CD4-positive, alpha-beta T cell (primary cell): ENCODE measurements around the gene ATRNL1. TPM values are rescaled to one million over a fixed set of nuclear protein-coding genes. Genes with fewer than 3 reads are reported as not detected.

Experiments
- ATAC-seq: fragments of 200-7000 bp; cut with Tn5 transposase; one replicate; pipeline ENCODE4 v1.10.0; 2022; ENCODE audit warnings: mild to moderate bottlenecking; ENCODE audit not compliant: poor library complexity
- CTCF ChIA-PET: fragments of 350-600 bp; sonication (Branson Sonifier 250); formaldehyde crosslinking; loops from one replicate; lab custom pipeline; 2021; ENCODE audit warnings: antibody characterized with exemption, inconsistent platforms; lab: Charles Lee
- POLR2A ChIA-PET: fragments of 350-600 bp; sonication (Branson Sonifier 250); formaldehyde crosslinking; loops from one replicate; lab custom pipeline; 2021; ENCODE audit warnings: antibody characterized with exemption, inconsistent platforms; lab: Charles Lee
- DNase-seq, 14 experiments: peaks; one replicate each; pipeline ENCODE4 v3.0.0-alpha.2; 2013 to 2020; ENCODE audit warnings: mixed read lengths in 2 of 14
- H3K27ac ChIP-seq, 2 donors: one replicate each; pipeline versions ENCODE4 v1.5.1 to v1.7.0; 2013; ENCODE audit warnings: low read length in 2 of 2, low read depth in 1 of 2, mild to moderate bottlenecking in 1 of 2
- H3K27me3 ChIP-seq, 2 experiments: 1 replicate in 1 of 2; 2 replicates in 1 of 2; pipeline versions ENCODE4 v1.6.1 to v1.7.0; 2013; ENCODE audit warnings: low read length in 2 of 2, control low read depth in 1 of 2, mild to moderate bottlenecking in 1 of 2, moderate library complexity in 1 of 2; ENCODE audit not compliant: insufficient read depth in 2 of 2, control insufficient read depth in 1 of 2
- H3K36me3 ChIP-seq: one replicate; pipeline ENCODE4 v1.6.1; 2013; ENCODE audit warnings: low read length, control low read depth; ENCODE audit not compliant: insufficient read depth
- H3K4me1 ChIP-seq: one replicate; pipeline ENCODE4 v1.6.1; 2013; ENCODE audit warnings: low read length, control low read depth; ENCODE audit not compliant: insufficient read depth
- H3K4me3 ChIP-seq: one replicate; pipeline ENCODE4 v1.5.1; 2013; ENCODE audit warnings: mild to moderate bottlenecking, low read length, moderate library complexity
- H3K9me3 ChIP-seq, 2 experiments: 1 replicate in 1 of 2; 2 replicates in 1 of 2; pipeline versions ENCODE4 v1.6.1 to v1.7.0; 2013; ENCODE audit warnings: low read length in 2 of 2, mild to moderate bottlenecking in 2 of 2, control low read depth in 1 of 2, moderate library complexity in 1 of 2; ENCODE audit not compliant: control insufficient read depth in 1 of 2, insufficient read depth in 1 of 2
- H3K27ac Mint-ChIP-seq: one replicate; pipeline ENCODE4 v1.8.0; 2020; ENCODE audit warnings: mixed read lengths
- H3K27me3 Mint-ChIP-seq: one replicate; pipeline ENCODE4 v1.8.0; 2021; ENCODE audit warnings: mixed read lengths
- H3K36me3 Mint-ChIP-seq: one replicate; pipeline ENCODE4 v1.8.0; 2021; ENCODE audit warnings: low read depth, mixed read lengths
- H3K4me1 Mint-ChIP-seq: one replicate; pipeline ENCODE4 v1.8.0; 2021; ENCODE audit warnings: low read depth, mixed read lengths
- H3K4me3 Mint-ChIP-seq: one replicate; pipeline ENCODE4 v1.8.0; 2020; ENCODE audit warnings: mild to moderate bottlenecking, mixed read lengths
- H3K9me3 Mint-ChIP-seq: one replicate; pipeline ENCODE4 v1.8.0; 2020; ENCODE audit warnings: mixed read lengths
- intact Hi-C, 2 experiments: fragments of 100-400 bp; cut with DNase I in 1 of 2; cut with micrococcal nuclease in 1 of 2; formaldehyde crosslinking; loops; one replicate each; pipeline versions ENCODE4 v1.15.1 to v1.9.0; 2023 to 2025; cut with DNase I, micrococcal nuclease
- total RNA-seq, 174 experiments: library from RNA in 2 of 174; stranded (reverse) in 2 of 174; gene quantifications; one replicate each; pipeline ENCODE4 v1.2.3 and lab custom pipeline; 2021 to 2026
- TF ChIP-seq, protein P1 (sequence below): fragments of 200-600 bp; IDR thresholded peaks from one replicate; pipeline ENCODE4 v1.8.0; 2022; ENCODE audit warnings: antibody characterized with exemption, mild to moderate bottlenecking

The ATRNL1 gene
- total RNA-seq, 2 experiments from 2014 or later: not detected

GRCh38 chr10:115814542-115814941, 721.4 kb downstream of the ATRNL1 start:
- no peaks in the 10 kb centered on the region for H3K9me3 Mint-ChIP-seq
- no peak for ATAC-seq
- H3K4me1 Mint-ChIP-seq: no peaks in the 10 kb centered on the region
- CTCF ChIA-PET: no interaction called here
- POLR2A ChIA-PET: no interaction called here
- H3K27me3 Mint-ChIP-seq: no peaks in the 10 kb centered on the region
- Histone ChIP-seq H3K9me3 (peaks cover 0 to 3% of the 10 kb centered on the region in 2 experiments), H3K27me3 (no peaks in the 10 kb centered on the region), H3K4me1 (no peaks in the 10 kb centered on the region), H3K4me3 (no peak overlapping the region), H3K27ac (no peak overlapping the region), H3K36me3 (no peaks in the 10 kb centered on the region)
- no peaks in the 10 kb centered on the region for H3K36me3 Mint-ChIP-seq
- TF ChIP-seq, protein P1, sequence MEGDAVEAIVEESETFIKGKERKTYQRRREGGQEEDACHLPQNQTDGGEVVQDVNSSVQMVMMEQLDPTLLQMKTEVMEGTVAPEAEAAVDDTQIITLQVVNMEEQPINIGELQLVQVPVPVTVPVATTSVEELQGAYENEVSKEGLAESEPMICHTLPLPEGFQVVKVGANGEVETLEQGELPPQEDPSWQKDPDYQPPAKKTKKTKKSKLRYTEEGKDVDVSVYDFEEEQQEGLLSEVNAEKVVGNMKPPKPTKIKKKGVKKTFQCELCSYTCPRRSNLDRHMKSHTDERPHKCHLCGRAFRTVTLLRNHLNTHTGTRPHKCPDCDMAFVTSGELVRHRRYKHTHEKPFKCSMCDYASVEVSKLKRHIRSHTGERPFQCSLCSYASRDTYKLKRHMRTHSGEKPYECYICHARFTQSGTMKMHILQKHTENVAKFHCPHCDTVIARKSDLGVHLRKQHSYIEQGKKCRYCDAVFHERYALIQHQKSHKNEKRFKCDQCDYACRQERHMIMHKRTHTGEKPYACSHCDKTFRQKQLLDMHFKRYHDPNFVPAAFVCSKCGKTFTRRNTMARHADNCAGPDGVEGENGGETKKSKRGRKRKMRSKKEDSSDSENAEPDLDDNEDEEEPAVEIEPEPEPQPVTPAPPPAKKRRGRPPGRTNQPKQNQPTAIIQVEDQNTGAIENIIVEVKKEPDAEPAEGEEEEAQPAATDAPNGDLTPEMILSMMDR: no peak
- intact Hi-C loops: no loop called here
- no peak overlapping the region for H3K4me3 Mint-ChIP-seq
- no peak for DNase-seq
- no peak overlapping the region for H3K27ac Mint-ChIP-seq

GRCh38 chr10:115818012-115818411, 724.8 kb downstream of the ATRNL1 start:
- no peak overlapping the region for H3K27ac Mint-ChIP-seq
- TF ChIP-seq, protein P1: no peak
- Histone ChIP-seq H3K4me3 (no peak overlapping the region), H3K36me3 (no peaks in the 10 kb centered on the region), H3K27ac (no peak overlapping the region), H3K9me3 (no peaks in the 10 kb centered on the region), H3K4me1 (no peaks in the 10 kb centered on the region), H3K27me3 (no peaks in the 10 kb centered on the region)
- intact Hi-C loops: no loop called here
- H3K4me1 Mint-ChIP-seq: no peaks in the 10 kb centered on the region
- no peak overlapping the region for H3K4me3 Mint-ChIP-seq
- no peaks in the 10 kb centered on the region for H3K36me3 Mint-ChIP-seq
- POLR2A ChIA-PET: no interaction called here
- H3K27me3 Mint-ChIP-seq: no peaks in the 10 kb centered on the region
- H3K9me3 Mint-ChIP-seq: peaks cover 6% of the 10 kb centered on the region
- no peak for ATAC-seq
- no peak for DNase-seq
- CTCF ChIA-PET: no interaction called here

DNA sequence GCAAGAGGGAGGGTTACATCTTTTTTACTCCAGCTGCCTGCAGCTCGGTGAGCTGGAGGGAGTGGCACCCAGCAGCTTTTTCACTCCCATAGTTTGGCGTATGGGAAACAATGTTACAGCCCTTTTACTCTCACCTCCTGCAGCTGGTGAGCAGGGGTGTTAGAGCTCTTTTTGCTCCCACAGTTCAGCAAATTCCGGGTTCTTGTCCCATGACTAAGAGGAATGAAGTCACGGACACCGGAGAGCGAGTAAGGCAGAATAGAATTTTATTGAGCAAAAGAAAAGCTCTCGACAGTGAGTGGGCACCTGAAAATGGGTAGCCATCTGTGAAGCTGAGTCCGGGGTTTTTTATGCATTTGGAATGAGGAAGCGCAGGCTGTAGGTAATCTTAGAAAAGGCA, 733.2 kb downstream of the ATRNL1 start:
- Histone ChIP-seq H3K27ac (no peak overlapping the region), H3K4me1 (no peaks in the 10 kb centered on the region), H3K36me3 (no peaks in the 10 kb centered on the region), H3K27me3 (no peaks in the 10 kb centered on the region), H3K9me3 (peaks cover 0 to 12% of the 10 kb centered on the region in 2 experiments), H3K4me3 (no peak overlapping the region)
- TF ChIP-seq, protein P1: no peak
- Mint-ChIP-seq H3K4me3 (no peak overlapping the region), H3K4me1 (no peaks in the 10 kb centered on the region), H3K27ac (no peak overlapping the region), H3K9me3 (peaks cover 8% of the 10 kb centered on the region), H3K36me3 (no peaks in the 10 kb centered on the region), H3K27me3 (no peaks in the 10 kb centered on the region)
- POLR2A ChIA-PET: no interaction called here
- CTCF ChIA-PET: no interaction called here
- intact Hi-C loops: no loop called here
- DNase-seq: no peak
- no peak for ATAC-seq
